Caco-2 (cell line): ENCODE measurements around the gene PBOV1. TPM values are rescaled to one million over a fixed set of nuclear protein-coding genes. Genes with fewer than 3 reads are reported as not detected.

Experiments
- BruUV-seq: library from RNA; stranded (reverse); fragments of 400-500 nt; replicated peaks from 2 replicates; lab custom pipeline; 2021; lab: Mats Ljungman, UMichigan
- CTCF ChIA-PET: fragments of 300-600 bp; sonication (Branson Sonifier 250); formaldehyde crosslinking; loops from one replicate; lab custom pipeline; 2022; ENCODE audit warnings: antibody characterized with exemption; lab: Charles Lee
- POLR2A ChIA-PET: fragments of 300-600 bp; sonication (Branson Sonifier 250); formaldehyde crosslinking; loops from one replicate; lab custom pipeline; 2022; ENCODE audit warnings: antibody characterized with exemption; lab: Charles Lee
- DNase-seq, 2 experiments: peaks; one replicate each; pipeline versions ENCODE4 v3.0.0 to v3.0.0-alpha.2; 2020 to 2022
- H3K27me3 ChIP-seq: replicated peaks from 2 replicates; pipeline ENCODE4 v1.6.0; 2011; ENCODE audit warnings: low read length; ENCODE audit not compliant: control insufficient read depth, insufficient read depth
- H3K36me3 ChIP-seq: 2 replicates; pipeline ENCODE4 v1.5.1; 2011; ENCODE audit warnings: low read length; ENCODE audit not compliant: control insufficient read depth, insufficient read depth
- H3K4me1 ChIP-seq: fragments of 250-450 bp; sonication (Bioruptor Pico); 2 replicates; pipeline ENCODE4 v1.5.1; 2020; ENCODE audit warnings: mild to moderate bottlenecking
- H3K4me3 ChIP-seq: 2 replicates; pipeline ENCODE4 v1.5.1; 2011; ENCODE audit warnings: low read depth, mild to moderate bottlenecking, control low read depth, low read length
- H3K9me3 ChIP-seq: fragments of 250-450 bp; sonication (Bioruptor Pico); 2 replicates; pipeline ENCODE4 v1.5.1; 2020; ENCODE audit warnings: mild to moderate bottlenecking, moderate library complexity
- H3K27ac Mint-ChIP-seq: one replicate; pipeline ENCODE4 v1.8.0; 2022; ENCODE audit warnings: mixed read lengths; ENCODE audit not compliant: unreplicated experiment
- H3K27me3 Mint-ChIP-seq: one replicate; pipeline ENCODE4 v1.8.0; 2022; ENCODE audit warnings: mixed read lengths; ENCODE audit not compliant: insufficient read depth, unreplicated experiment
- H3K36me3 Mint-ChIP-seq: one replicate; pipeline ENCODE4 v1.8.0; 2022; ENCODE audit warnings: mild to moderate bottlenecking, mixed read lengths; ENCODE audit not compliant: insufficient read depth, unreplicated experiment
- H3K4me1 Mint-ChIP-seq: one replicate; pipeline ENCODE4 v1.8.0; 2022; ENCODE audit warnings: low read depth, mixed read lengths; ENCODE audit not compliant: unreplicated experiment
- H3K4me3 Mint-ChIP-seq: one replicate; pipeline ENCODE4 v1.8.0; 2022; ENCODE audit warnings: mild to moderate bottlenecking, moderate library complexity, mixed read lengths; ENCODE audit not compliant: unreplicated experiment
- H3K9me3 Mint-ChIP-seq: one replicate; pipeline ENCODE4 v1.8.0; 2022; ENCODE audit warnings: mixed read lengths; ENCODE audit not compliant: unreplicated experiment
- CTCF ChIP-seq, 2 experiments: fragments of 200-600 bp in 1 of 2; IDR thresholded peaks; 1 replicate in 1 of 2; 2 replicates in 1 of 2; pipeline versions ENCODE4 v1.5.1 to v1.8.0; 2011 to 2022; ENCODE audit warnings: antibody characterized with exemption in 1 of 2, control low read depth in 1 of 2, inconsistent platforms in 1 of 2, low read depth in 1 of 2, low read length in 1 of 2, mild to moderate bottlenecking in 1 of 2, moderate library complexity in 1 of 2; ENCODE audit not compliant: insufficient read depth in 1 of 2, severe bottlenecking in 1 of 2, unreplicated experiment in 1 of 2
- intact Hi-C: fragments of 100-400 bp; cut with micrococcal nuclease; formaldehyde crosslinking; loops from one replicate; pipeline ENCODE4 v1.10.0; 2022; ENCODE audit not compliant: unreplicated experiment
- total RNA-seq: library from RNA; stranded (reverse); gene quantifications from 2 replicates; pipeline ENCODE4 v1.2.3, GENCODE V29; 2022

Gene PBOV1
- total RNA-seq, 1 experiment from 2014 or later = not detected

- Histone ChIP-seq H3K9me3 (peaks cover 9% of the 10 kb centered on the region), H3K4me1 (no peaks in the 10 kb centered on the region), H3K27me3 (no peaks in the 10 kb centered on the region), H3K36me3 (no peaks in the 10 kb centered on the region), H3K4me3 (no peak overlapping the region)
- DNase-seq = no peak
- intact Hi-C loops = no loop called here
- no peak for TF ChIP-seq CTCF (IDR thresholded peaks at IDR 0.05; ENCODE audit: insufficient read depth in 1 of 2, low read depth in 1 of 2, low read length in 1 of 2, severe bottlenecking in 1 of 2, unreplicated experiment in 1 of 2)
- peaks cover 22% of the 10 kb centered on the region for H3K9me3 Mint-ChIP-seq
- BruUV-seq = no TSS peak
- ChIA-PET POLR2A (no interaction called here), CTCF (no interaction called here)
- no peaks in the 10 kb centered on the region for H3K4me1 Mint-ChIP-seq
- H3K27me3 Mint-ChIP-seq = no peaks in the 10 kb centered on the region
- H3K4me3 Mint-ChIP-seq = no peak overlapping the region
- no peaks in the 10 kb centered on the region for H3K36me3 Mint-ChIP-seq
- H3K27ac Mint-ChIP-seq = no peak overlapping the region
Observed at GRCh38 chr6:138175596-138175995, 42.7 kb downstream of the PBOV1 start.

Other genes starting within 250 kb of the PBOV1 start
- gene PERP, start 111.1 kb downstream of the PBOV1 start, total RNA-seq = 141 and 152 TPM in 2 replicates
- gene ARFGEF3, start 56.6 kb downstream of the PBOV1 start, total RNA-seq = 5.2 and 5.6 TPM in 2 replicates
- gene SMIM28, start 159.4 kb upstream of the PBOV1 start, total RNA-seq = not detected in 2 replicates
- gene HEBP2, start 185.7 kb upstream of the PBOV1 start, total RNA-seq = 64.3 and 73.1 TPM in 2 replicates